HG02763 (cell line): Measurements from ENCODE around the gene GPX7.
"Not testable (repeated sequence)": the region's sequence is repeated elsewhere in the genome, so short reads cannot be mapped to it uniquely, and the experiment has no call there.

ENCODE experiments used
- ATAC-seq: cut with Tn5 transposase; IDR thresholded peaks from one replicate; pipeline ENCODE4 v1.9.1; 2021; ENCODE audit warnings: mild to moderate bottlenecking, moderate library complexity; ENCODE audit not compliant: unreplicated experiment

Gene GPX7

GRCh38 chr1:52601991-52602855 is at the start of gene GPX7:
GPX7 (plus strand) TSS chr1:52602371; CDS start chr1:52602410, 39 bp downstream.
- no peak for ATAC-seq

DNA sequence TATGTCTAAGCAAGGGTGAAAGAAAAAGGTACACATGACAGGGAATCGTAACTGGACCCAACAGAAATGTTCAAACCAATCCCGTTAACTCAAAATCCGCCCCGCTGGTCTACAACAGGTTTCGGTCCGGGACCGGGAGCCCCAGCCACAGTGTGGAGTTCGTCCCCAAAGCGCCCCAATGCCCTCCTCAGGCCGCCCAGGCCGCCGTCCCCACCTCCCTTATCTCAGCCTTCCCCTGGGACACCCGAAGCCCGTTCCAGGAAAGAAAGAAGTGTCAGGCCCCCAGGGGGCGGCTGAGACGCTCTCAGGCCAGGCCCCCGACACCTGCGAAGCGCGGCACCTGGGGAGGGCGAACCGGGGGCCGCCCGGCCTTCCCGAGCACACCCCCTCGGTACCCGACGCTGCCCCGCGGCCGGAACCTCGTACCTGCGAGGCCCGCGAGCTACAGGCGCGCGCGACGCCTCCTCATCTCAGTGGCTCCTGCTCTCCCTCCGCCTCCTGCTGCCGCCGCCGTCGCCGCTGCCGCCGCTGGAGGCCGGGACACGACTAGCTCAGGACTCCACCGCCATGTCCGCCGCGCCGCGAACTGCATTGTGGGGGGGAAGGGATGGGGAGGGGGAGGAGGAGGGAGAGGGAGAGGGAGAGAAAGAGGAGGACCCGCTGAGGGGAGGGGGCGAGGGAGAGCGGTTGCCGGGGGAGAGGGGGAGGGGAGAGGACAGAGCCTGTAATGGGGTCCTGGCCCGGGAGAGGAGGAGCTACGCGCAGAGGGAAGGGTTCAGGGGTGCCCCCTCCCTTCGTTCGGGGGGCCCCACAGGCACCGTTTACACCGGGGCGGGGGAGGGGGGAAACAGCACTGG is 49.4 kb upstream of the GPX7 start, which contains the start of gene TUT4:
TUT4 (minus strand) TSS at position 588 of the 857 bp plus-strand sequence. CDS start 26,812 bp downstream, outside the sequence.
- ATAC-seq = peak; percentile 36

- ATAC-seq = peak; percentile 70
Observed at GRCh38 chr1:52553362-52554266, 48.6 kb upstream of the GPX7 start.

GRCh38 chr1:52554267-52554640 is 47.9 kb upstream of the GPX7 start:
- ATAC-seq = no peak

DNA sequence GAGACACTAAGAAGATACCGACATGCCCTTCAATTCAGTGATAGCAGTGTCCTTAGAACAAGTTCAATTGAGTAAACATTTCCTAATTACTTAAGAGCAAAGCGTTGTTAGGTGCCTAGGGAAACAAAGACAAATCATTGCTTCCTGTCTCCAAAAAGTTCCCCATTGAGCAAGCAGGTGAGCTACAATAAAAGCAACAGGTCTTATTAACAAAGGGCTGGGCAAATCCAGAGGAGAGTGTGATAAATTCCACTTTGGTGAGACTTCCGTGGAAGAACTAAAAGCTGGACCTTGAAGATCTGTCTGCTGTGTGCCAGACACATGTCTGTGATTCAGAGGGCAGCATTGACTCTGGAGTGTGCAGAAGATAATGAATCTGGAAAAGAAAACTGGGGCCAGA is 47.4 kb upstream of the GPX7 start:
- no peak for ATAC-seq

DNA sequence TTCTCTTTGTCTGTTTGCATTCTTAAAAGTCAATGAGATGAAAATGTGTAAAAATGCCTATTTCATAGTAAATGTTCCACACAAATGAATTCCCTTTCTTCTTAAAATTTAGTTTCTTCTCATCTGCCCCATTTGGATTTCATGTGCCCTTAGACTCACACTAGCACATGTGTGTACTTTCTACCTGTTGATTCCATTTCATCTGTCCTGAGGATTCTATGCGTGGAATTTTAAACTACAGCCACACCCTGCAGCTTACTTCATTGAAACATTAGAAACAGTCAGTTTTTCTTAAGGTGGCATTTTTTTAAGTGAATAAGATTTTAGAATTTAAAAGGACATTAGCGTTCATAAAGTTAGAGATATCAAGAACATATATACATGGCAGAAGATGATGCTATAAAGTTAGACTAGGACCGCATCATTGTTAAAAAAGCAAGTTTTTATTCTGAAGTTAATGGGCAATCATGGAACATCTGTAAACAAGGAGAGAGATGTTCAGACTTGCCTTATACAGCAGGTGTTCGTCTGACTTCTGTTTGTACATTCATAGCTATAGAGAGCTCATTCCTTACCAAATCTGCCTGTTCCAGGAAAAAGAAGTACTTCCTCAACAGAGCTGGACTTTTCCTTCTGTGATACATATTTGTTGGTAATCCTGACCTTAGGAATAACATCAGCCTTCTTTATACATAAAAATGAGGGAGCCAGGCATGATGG is 45.4 kb upstream of the GPX7 start:
- no peak for ATAC-seq

DNA sequence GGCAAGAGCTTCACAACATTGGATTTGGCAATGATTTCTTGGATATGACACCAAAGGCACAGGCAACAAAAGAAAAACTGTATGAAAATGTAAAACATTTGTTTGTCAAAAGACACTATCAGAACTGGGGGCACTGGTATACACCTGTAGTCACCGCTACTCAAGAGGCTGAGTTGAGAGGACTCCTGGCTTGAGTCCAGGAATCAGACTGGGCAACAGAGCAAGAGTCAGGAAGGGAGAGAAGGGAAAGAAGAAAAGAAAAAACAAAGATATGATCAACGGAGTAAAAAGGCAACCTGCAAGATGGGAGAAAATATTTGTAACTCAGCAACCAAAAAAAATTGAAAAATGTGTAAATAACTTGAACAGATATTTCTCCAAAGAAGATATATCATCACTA is 43.2 kb upstream of the GPX7 start:
- ATAC-seq = no peak

GRCh38 chr1:52559875-52560274 is 42.3 kb upstream of the GPX7 start:
- no peak for ATAC-seq

- ATAC-seq = no peak
Observed at GRCh38 chr1:52562766-52563165, 39.4 kb upstream of the GPX7 start.

DNA sequence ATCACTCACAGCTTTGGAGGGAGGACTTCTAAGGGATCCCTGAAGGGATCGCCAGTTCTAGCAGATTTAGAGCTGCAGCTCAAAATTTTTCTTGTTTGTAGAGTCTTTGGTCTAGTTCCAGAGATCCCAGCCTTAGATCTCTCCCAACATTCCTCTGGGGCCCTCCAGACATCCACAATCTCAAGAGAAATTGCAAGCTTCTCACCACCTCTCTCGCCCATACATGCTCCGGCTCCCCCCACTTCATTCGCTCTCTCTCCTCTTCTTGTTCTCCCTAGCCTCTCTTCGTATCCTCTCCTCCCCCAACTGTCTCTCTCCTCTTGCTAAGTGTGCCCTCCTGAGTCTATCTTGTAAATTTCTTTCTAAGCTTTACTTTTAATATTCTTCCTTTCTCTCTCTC is 34.2 kb upstream of the GPX7 start:
- ATAC-seq = no peak

GRCh38 chr1:52569449-52570210 is 32.5 kb upstream of the GPX7 start:
- no peak for ATAC-seq

DNA sequence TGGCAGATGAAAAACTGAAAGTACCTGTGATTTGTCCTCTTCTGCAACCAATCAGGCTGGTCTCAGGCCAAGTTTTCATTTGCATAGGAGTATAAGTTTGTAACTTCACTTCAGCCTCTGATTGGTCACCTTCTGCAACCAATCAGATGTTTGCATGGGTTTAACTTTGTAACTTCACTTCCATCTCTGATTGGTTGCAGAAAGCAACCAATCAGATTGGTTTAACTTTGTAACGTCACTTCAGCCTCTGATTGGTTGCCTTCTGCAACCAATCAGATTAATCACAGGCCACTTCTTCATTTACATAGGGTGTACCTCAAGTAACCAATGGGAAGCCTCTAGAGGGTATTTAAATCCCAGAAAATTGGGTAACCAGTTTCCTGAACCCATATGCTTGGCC is 30.4 kb upstream of the GPX7 start:
- ATAC-seq = no peak

GRCh38 chr1:52572387-52572786 is 29.8 kb upstream of the GPX7 start:
- ATAC-seq = no peak

- no peak for ATAC-seq
Observed at GRCh38 chr1:52574594-52574993, 27.6 kb upstream of the GPX7 start.

DNA sequence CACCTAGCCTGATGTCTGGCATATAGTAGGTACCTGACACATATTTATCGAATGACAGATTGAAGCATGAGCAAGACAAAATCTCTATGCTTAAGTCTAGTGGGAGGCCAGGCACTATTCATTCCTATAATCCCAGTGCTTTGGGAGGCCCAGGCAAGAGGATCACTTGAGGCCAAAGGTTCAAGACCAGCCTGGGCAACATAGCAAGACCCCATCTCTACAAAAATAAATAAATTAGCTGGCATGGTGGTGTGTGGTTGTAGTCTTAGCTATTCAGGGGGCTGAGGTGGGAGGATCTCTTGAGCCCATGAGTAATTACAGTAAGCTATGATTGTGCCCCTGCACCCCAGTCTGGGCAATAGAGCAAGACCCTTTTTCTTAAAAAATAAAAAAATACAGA is 26.1 kb upstream of the GPX7 start:
- ATAC-seq = no peak

DNA sequence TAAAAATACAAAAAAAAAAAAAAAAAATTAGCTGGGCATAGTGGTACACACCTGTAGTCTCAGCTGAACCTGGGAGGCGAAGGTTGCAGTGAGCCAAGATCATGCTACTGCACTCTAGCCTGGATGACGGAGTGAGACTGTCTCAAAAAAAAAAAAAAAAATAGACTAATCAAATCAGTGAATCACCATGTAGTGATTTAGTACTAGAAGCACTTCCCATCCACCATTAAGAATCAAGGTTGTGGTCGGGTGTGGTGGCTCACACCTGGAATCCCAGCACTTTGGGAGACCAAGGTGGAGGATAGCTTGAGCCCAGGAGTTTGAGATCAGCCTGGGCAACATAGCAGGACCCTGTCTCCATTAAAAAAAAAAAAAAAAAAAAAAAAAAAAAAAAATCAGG is 24.1 kb upstream of the GPX7 start:
- ATAC-seq = not testable (repeated sequence)

DNA sequence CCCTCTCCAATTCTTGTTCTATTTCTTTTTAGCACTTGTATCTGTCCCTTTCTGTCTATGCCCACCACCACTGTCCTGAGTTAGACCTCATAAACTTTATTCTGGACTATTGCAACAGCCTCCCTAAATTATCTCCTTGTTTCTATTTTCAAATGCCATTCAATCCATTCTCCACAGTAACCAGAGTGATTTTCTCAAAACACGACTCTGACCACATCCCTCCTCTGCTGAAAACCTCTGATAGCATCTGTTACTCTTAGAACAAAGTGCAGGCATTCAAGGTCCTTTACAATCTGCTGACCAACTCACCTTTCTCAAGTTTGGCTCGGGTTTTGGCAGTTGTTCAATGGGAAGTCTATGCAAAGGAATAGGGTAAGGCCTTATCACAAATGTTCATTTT is 22.8 kb upstream of the GPX7 start:
- ATAC-seq = no peak

DNA sequence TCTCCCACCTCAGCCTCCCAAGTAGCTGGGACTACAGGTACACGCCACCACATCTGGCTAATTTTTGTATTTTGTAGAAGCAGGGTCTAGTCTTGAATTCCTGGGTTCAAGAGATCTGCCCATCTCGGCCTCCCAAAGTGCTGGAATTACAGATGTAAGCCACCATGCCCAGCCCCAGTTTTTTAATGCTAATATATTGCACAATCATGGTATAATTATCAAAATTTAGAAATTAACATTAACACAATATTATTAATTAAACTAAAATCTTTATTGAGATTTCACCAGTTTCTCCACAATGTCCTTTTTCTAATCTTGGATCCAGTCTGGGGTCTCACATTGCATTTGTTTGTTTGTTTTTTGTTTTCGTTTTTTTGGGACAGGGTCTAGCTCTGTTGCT is 21.9 kb upstream of the GPX7 start:
- ATAC-seq = no peak

GRCh38 chr1:52582116-52582696 is 20.0 kb upstream of the GPX7 start:
- ATAC-seq = no peak
